K562 (cell line): ENCODE results near the gene OR2V1. TPM values are rescaled to one million over a fixed set of nuclear protein-coding genes. Genes with fewer than 3 reads are reported as not detected.

Experiments used
- ATAC-seq: fragments of 200-7000 bp; cut with Tn5 transposase; 3 replicates; pipeline ENCODE4 v1.9.1; 2020; ENCODE audit warnings: moderate library complexity
- BruUV-seq: library from RNA; stranded (reverse); fragments of 400-500 nt; replicated peaks from 2 replicates; lab custom pipeline; 2021; lab: Mats Ljungman, UMichigan
- CTCF ChIA-PET: fragments of 300-600 bp; formaldehyde crosslinking; extraction: SDS; loops from one replicate; lab custom pipeline; 2021; ENCODE audit warnings: low intra/inter-chr PET ratio; lab: Yijun Ruan, JAX
- POLR2A ChIA-PET: fragments of 300-600, 350-650 bp; sonication (Branson Sonifier 250); formaldehyde crosslinking; extraction: SDS; loops from one replicate; lab custom pipeline; 2021; ENCODE audit warnings: antibody characterized with exemption, inconsistent platforms; lab: Yijun Ruan, JAX
- DNase-seq, 4 experiments: peaks; one replicate each; pipeline versions ENCODE4 v3.0.0 to v3.0.0-alpha.2; 2011 to 2018; ENCODE audit warnings: low spot score in 3 of 4, mixed read lengths in 3 of 4; ENCODE audit errors: extremely low read depth in 1 of 4
- FAIRE-seq: peaks from 2 replicates; lab custom pipeline; 2011; peaks lifted over from hg19 to GRCh38; lab: Jason Lieb, UNC
- H2AFZ ChIP-seq: 2 replicates; pipeline ENCODE4 v1.6.0; 2011; ENCODE audit warnings: low read depth, low read length, control low read depth, inconsistent platforms
- H3K27ac ChIP-seq: fragments of 200-600 bp; 3 replicates; pipeline ENCODE4 v1.8.0; 2011; ENCODE audit warnings: low read depth, mild to moderate bottlenecking, control low read depth, inconsistent platforms, low read length, moderate library complexity, mixed read lengths; ENCODE audit errors: extremely low read depth
- H3K27me3 ChIP-seq, 2 experiments: fragments of 300-600 bp in 1 of 2; 2 replicates in 1 of 2; 3 replicates in 1 of 2; pipeline versions ENCODE4 v1.6.0 to v1.8.0; 2011; ENCODE audit warnings: inconsistent platforms in 2 of 2, low read length in 2 of 2, mild to moderate bottlenecking in 1 of 2, mixed read lengths in 1 of 2, moderate library complexity in 1 of 2; ENCODE audit not compliant: control insufficient read depth in 2 of 2, insufficient read depth in 2 of 2
- H3K36me3 ChIP-seq: fragments of 300-600 bp; 3 replicates; pipeline ENCODE4 v1.8.0; 2011; ENCODE audit warnings: mild to moderate bottlenecking, low read length, inconsistent platforms; ENCODE audit not compliant: control insufficient read depth, insufficient read depth
- H3K4me1 ChIP-seq, 2 experiments: fragments of 200-600 bp in 1 of 2; replicated peaks in 1 of 2; 2 replicates in 1 of 2; 3 replicates in 1 of 2; pipeline versions ENCODE4 v1.5.1 to v1.8.0; 2011; ENCODE audit warnings: inconsistent platforms in 2 of 2, low read length in 2 of 2, mild to moderate bottlenecking in 1 of 2, mixed read lengths in 1 of 2, moderate library complexity in 1 of 2; ENCODE audit not compliant: control insufficient read depth in 2 of 2, insufficient read depth in 2 of 2
- H3K4me2 ChIP-seq: 2 replicates; pipeline ENCODE4 v1.6.1; 2011; ENCODE audit warnings: low read length, control low read depth, inconsistent platforms, mixed read lengths; ENCODE audit not compliant: insufficient read depth
- H3K4me3 ChIP-seq: fragments of 200-600 bp; sonication (generic), shearing (Covaris generic); 2 replicates; pipeline ENCODE4 v1.5.1; 2016; ENCODE audit warnings: control low read depth, inconsistent platforms
- H3K79me2 ChIP-seq: fragments of 200-600 bp; 3 replicates; pipeline ENCODE4 v1.8.0; 2011; ENCODE audit warnings: low read length, inconsistent platforms; ENCODE audit not compliant: control insufficient read depth, insufficient read depth
- H3K9ac ChIP-seq, 2 experiments: 2 replicates each; pipeline versions ENCODE4 v1.6.0 to v1.6.1; 2011; ENCODE audit warnings: low read depth in 2 of 2, low read length in 2 of 2, control low read depth in 1 of 2, inconsistent platforms in 1 of 2, mild to moderate bottlenecking in 1 of 2, mixed read lengths in 1 of 2; ENCODE audit not compliant: insufficient read depth in 1 of 2
- H3K9me1 ChIP-seq: one replicate; pipeline ENCODE4 v1.6.0; 2011; ENCODE audit warnings: inconsistent platforms, mild to moderate bottlenecking, low read length, moderate library complexity; ENCODE audit not compliant: control insufficient read depth, insufficient read depth
- H3K9me3 ChIP-seq: replicated peaks from 2 replicates; pipeline ENCODE4 v1.5.1; 2011; ENCODE audit warnings: low read depth, low read length, inconsistent platforms; ENCODE audit not compliant: control insufficient read depth, insufficient read depth
- H4K20me1 ChIP-seq: replicated peaks from 2 replicates; pipeline ENCODE4 v1.6.1; 2011; ENCODE audit warnings: low read length, inconsistent platforms, mixed read lengths; ENCODE audit not compliant: control insufficient read depth, insufficient read depth
- CEBPB ChIP-seq: fragments of 450-650 bp; IDR thresholded peaks from 2 replicates; pipeline ENCODE4 v1.6.1; 2016; ENCODE audit warnings: missing genetic modification characterization, missing compliant biosample characterization
- CREB5 ChIP-seq: fragments of 250-450 bp; sonication (Bioruptor Pico); IDR thresholded peaks from 2 replicates; pipeline ENCODE4 v1.5.0; 2020; ENCODE audit warnings: mild to moderate bottlenecking
- HDGF ChIP-seq: fragments of 450-650 bp; IDR thresholded peaks from 2 replicates; pipeline ENCODE4 v1.6.1; 2016
- KDM5B ChIP-seq: fragments of 200-600 bp; sonication (generic); IDR thresholded peaks from 2 replicates; pipeline ENCODE4 v1.6.1; 2012; ENCODE audit warnings: low read depth, mild to moderate bottlenecking, moderate library complexity, low read length, control low read depth, inconsistent platforms; ENCODE audit not compliant: insufficient replicate concordance
- PHF20 ChIP-seq: fragments of 450-650 bp; IDR thresholded peaks from 2 replicates; pipeline ENCODE4 v1.6.1; 2018; ENCODE audit not compliant: partially characterized antibody
- SIN3B ChIP-seq: fragments of 450-650 bp; IDR thresholded peaks from 2 replicates; pipeline ENCODE4 v1.6.1; 2017; ENCODE audit warnings: low read depth, mild to moderate bottlenecking, moderate library complexity
- SMARCA4 ChIP-seq: fragments of 450-650 bp; IDR thresholded peaks from 2 replicates; pipeline ENCODE4 v1.6.1; 2016
- USF2 ChIP-seq: sonication (generic); formaldehyde crosslinking; IDR thresholded peaks from 2 replicates; pipeline ENCODE4 v1.5.0; 2020; ENCODE audit warnings: missing genetic modification reagents
- ZBTB40 ChIP-seq, 2 experiments: fragments of 450-650 bp in 1 of 2; sonication (generic) in 1 of 2; formaldehyde crosslinking in 1 of 2; IDR thresholded peaks; 2 replicates each; pipeline versions ENCODE4 v1.7.1 to v1.9.0; 2016 to 2022; ENCODE audit warnings: inconsistent platforms in 1 of 2, mild to moderate bottlenecking in 1 of 2, missing genetic modification reagents in 1 of 2
- ZNF143 ChIP-seq: sonication (generic); formaldehyde crosslinking; IDR thresholded peaks from 2 replicates; pipeline ENCODE4 v1.9.0; 2022; ENCODE audit warnings: mild to moderate bottlenecking, missing genetic modification reagents
- ZNF23 ChIP-seq: fragments of 250-450 bp; sonication (Bioruptor Pico); IDR thresholded peaks from 2 replicates; pipeline ENCODE4 v1.4.0; 2020; ENCODE audit warnings: mild to moderate bottlenecking
- WGBS: fragments of 100-300 bp; shearing (Covaris generic); methylation state at CpG from one replicate; pipeline ENCODE4 v1.1.6; 2016; ENCODE audit warnings: low coverage, mixed read lengths; ENCODE audit not compliant: insufficient coverage; ENCODE audit errors: missing lambda C conversion rate; 5-methylcytosine and 5-hydroxymethylcytosine counted together
- in situ Hi-C: fragments of 300-500 bp; cut with MboI; formaldehyde crosslinking; loops from 4 replicates; pipeline ENCODE4 v1.15.0; 2018; ENCODE audit warnings: inconsistent platforms, mixed read lengths
- intact Hi-C: fragments of 100-400 bp; cut with micrococcal nuclease; formaldehyde crosslinking; loops from 2 replicates; pipeline ENCODE4 v1.14.2; 2022
- polyA plus RNA-seq, 8 experiments: library from polyadenylated mRNA; depleted of rRNA in 4 of 8; stranded (reverse) in 5 of 8; unstranded in 3 of 8; fragments of >200 nt; fragmentation: Nextera tagmentation in 2 of 8; fragmentation: Illumina TruSeq in 1 of 8; extraction: Ambion mirVana in 2 of 8; extraction: Trizol in 1 of 8; gene quantifications; 2 replicates each; pipeline versions ENCODE4 v1.2.1 to v1.2.3, GENCODE V29; 2011 to 2014; ENCODE audit warnings: inconsistent platforms in 1 of 8, missing spikeins in 1 of 8
- total RNA-seq, 7 experiments: library from RNA; depleted of rRNA in 6 of 7; stranded (reverse); fragments of >200 nt in 6 of 7; fragmentation: Illumina TruSeq in 2 of 7; extraction: Trizol in 2 of 7; gene quantifications; 2 replicates each; pipeline versions ENCODE4 v1.2.1 to v1.2.3, GENCODE V29; 2011 to 2021; ENCODE audit warnings: low replicate concordance in 1 of 7

Gene OR2V1
- total and polyA plus RNA-seq, 9 of the 15 experiments (the other 6 are each of a cell fraction or from before 2014, with no cell fraction given) = 0.04 to 0.28 (median 0.15) TPM; not detected in 5

- no peaks in the 10 kb centered on the region for H4K20me1 ChIP-seq
- no peaks in the 10 kb centered on the region for H3K79me2 ChIP-seq
- peak overlapping the region; percentile 91 to 95 for H3K9ac ChIP-seq
- ATAC-seq (peak; percentile 46), FAIRE-seq (no peak), DNase-seq (peak; percentile 43 to 84 (median 54))
- peak overlapping the region; percentile 92 for H3K4me2 ChIP-seq
- H3K27me3 ChIP-seq = no peaks in the 10 kb centered on the region
- peak overlapping the region; percentile 100 for H2AFZ ChIP-seq
- no peaks in the 10 kb centered on the region for H3K36me3 ChIP-seq
- peak overlapping the region; percentile 42 for H3K4me3 ChIP-seq
- H3K4me1 ChIP-seq = peaks cover 43 to 51% of the 10 kb centered on the region in 2 experiments
- WGBS = under 1% methylated on average over 14 of the region's 16 CpGs
- in situ Hi-C loops (no loop called here), intact Hi-C loops (loop anchor here (10.0 kb wide), 1 partner anchor 59 kb away; no protein-coding TSS in a partner anchor)
- peak overlapping the region; percentile 87 for H3K27ac ChIP-seq
- POLR2A ChIA-PET = interaction anchor here (0.6 to 1.5 kb wide), 5 partner anchors 9 to 316 kb away, joined by 3 to 8 read pairs (median 3); no protein-coding TSS in a partner anchor
- CTCF ChIA-PET = no interaction called here
- no peaks in the 10 kb centered on the region for H3K9me3 ChIP-seq
- no peaks in the 10 kb centered on the region for H3K9me1 ChIP-seq
- BruUV-seq = no TSS peak
- TF ChIP-seq SMARCA4 = peak; percentile 25; the same call in 1 of the 2 replicates
- TF ChIP-seq HDGF = no peak
- no peak for TF ChIP-seq ZNF23 (CRISPR knock-in tag)
- peak; percentile 92 for TF ChIP-seq CEBPB (tag)
- no peak for TF ChIP-seq CREB5 (CRISPR knock-in tag)
- no peak for TF ChIP-seq KDM5B
- TF ChIP-seq PHF20 = no peak
- peak; percentile 80 for TF ChIP-seq ZBTB40 (IDR thresholded peaks at IDR 0.05)
- no peak for TF ChIP-seq ZBTB40 (CRISPR knock-in tag; IDR thresholded peaks at IDR 0.05)
- TF ChIP-seq SIN3B = no peak
- TF ChIP-seq USF2 = no peak
- TF ChIP-seq ZNF143 (CRISPR knock-in tag) = no peak
These were observed 32.6 kb upstream of the OR2V1 start for GRCh38 chr5:181163487-181164075.
